HUDEP-2 (cell line): ENCODE data around the gene VGLL1.

Experiments used
- DNase-seq, 76 experiments: peaks; one replicate each; lab custom pipeline; 2025; ENCODE audit not compliant: unreplicated experiment in 76 of 76; lab: John Stamatoyannopoulos, UW

VGLL1 gene

GRCh38 chrX:136549226-136549625 is 17.2 kb downstream of the VGLL1 start:
- DNase-seq = no peak

- DNase-seq = no peak
These were observed 19.4 kb downstream of the VGLL1 start for GRCh38 chrX:136551410-136551809.

- no peak for DNase-seq
These were observed 23.7 kb downstream of the VGLL1 start for GRCh38 chrX:136555694-136556093.

- no peak for DNase-seq
These were observed 40.0 kb downstream of the VGLL1 start for GRCh38 chrX:136572030-136572429.

GRCh38 chrX:136574548-136574947 is 42.5 kb downstream of the VGLL1 start:
- no peak for DNase-seq

- peak in 34 of 76 experiments; percentile 0 to 43 (median 2) for DNase-seq
These were observed 45.5 kb downstream of the VGLL1 start for GRCh38 chrX:136577552-136577951.

- DNase-seq = no peak
These were observed 48.3 kb downstream of the VGLL1 start for GRCh38 chrX:136580316-136580715.

GRCh38 chrX:136582624-136583023 is 50.6 kb downstream of the VGLL1 start:
- no peak for DNase-seq

GRCh38 chrX:136584545-136584944 is 52.5 kb downstream of the VGLL1 start:
- no peak for DNase-seq

GRCh38 chrX:136585262-136585661 is 53.2 kb downstream of the VGLL1 start:
- no peak for DNase-seq

GRCh38 chrX:136585960-136586359 is 53.9 kb downstream of the VGLL1 start:
- DNase-seq = no peak

GRCh38 chrX:136586386-136586785 is 54.4 kb downstream of the VGLL1 start:
- DNase-seq = no peak

- DNase-seq = no peak
These were observed 55.5 kb downstream of the VGLL1 start for GRCh38 chrX:136587532-136587931.

GRCh38 chrX:136588036-136588435 is 56.0 kb downstream of the VGLL1 start:
- no peak for DNase-seq

GRCh38 chrX:136589966-136590365 is 58.0 kb downstream of the VGLL1 start:
- DNase-seq = no peak

- DNase-seq = no peak
These were observed 65.3 kb downstream of the VGLL1 start for GRCh38 chrX:136597356-136597755.

- no peak for DNase-seq
These were observed 65.9 kb downstream of the VGLL1 start for GRCh38 chrX:136597954-136598353.

- DNase-seq = no peak
These were observed 66.6 kb downstream of the VGLL1 start for GRCh38 chrX:136598631-136599030.

GRCh38 chrX:136600059-136600458 is 68.0 kb downstream of the VGLL1 start:
- DNase-seq = no peak
